HepG2 (cell line): ENCODE results near the gene MYO5A. TPM values are rescaled to one million over a fixed set of nuclear protein-coding genes. Genes with fewer than 3 reads are reported as not detected.

Source experiments
- ELK4 ChIP-seq: sonication (generic); formaldehyde crosslinking; IDR thresholded peaks from 2 replicates; pipeline ENCODE4 v1.9.0; 2021; ENCODE audit warnings: missing genetic modification reagents, borderline replicate concordance
- FOXP4 ChIP-seq: sonication (generic); formaldehyde crosslinking; IDR thresholded peaks from 2 replicates; pipeline ENCODE4 v1.4.0; 2020; ENCODE audit warnings: missing genetic modification reagents
- GATAD1 ChIP-seq: IDR thresholded peaks from 2 replicates; pipeline ENCODE4 v1.6.1; 2016; ENCODE audit warnings: missing genetic modification reagents, missing compliant biosample characterization
- HDAC6 ChIP-seq: fragments of 200-600 bp; sonication (generic); IDR thresholded peaks from 2 replicates; pipeline ENCODE4 v1.7.0; 2017; ENCODE audit warnings: mild to moderate bottlenecking, antibody characterized with exemption, low read length, low read depth
- HNRNPLL ChIP-seq: fragments of 200-400 bp; formaldehyde crosslinking; IDR thresholded peaks from 2 replicates; pipeline ENCODE4 v1.6.1; 2017; ENCODE audit warnings: mild to moderate bottlenecking, low read depth, low read length; ENCODE audit not compliant: poor library complexity, severe bottlenecking
- ISL2 ChIP-seq: sonication (generic); formaldehyde crosslinking; IDR thresholded peaks from 2 replicates; pipeline ENCODE4 v1.5.0; 2020; ENCODE audit warnings: missing genetic modification reagents
- MIER3 ChIP-seq: IDR thresholded peaks from 2 replicates; pipeline ENCODE4 v1.6.1; 2016; ENCODE audit warnings: missing compliant biosample characterization, borderline replicate concordance
- NR3C1 ChIP-seq: sonication (generic); formaldehyde crosslinking; IDR thresholded peaks from 2 replicates; pipeline ENCODE4 v1.4.0; 2020; ENCODE audit warnings: missing genetic modification reagents
- POLR2G ChIP-seq: fragments of 200-400 bp; formaldehyde crosslinking; IDR thresholded peaks from 2 replicates; pipeline ENCODE4 v1.6.1; 2018; ENCODE audit warnings: mild to moderate bottlenecking, low read depth, low read length, moderate library complexity
- ZBTB4 ChIP-seq: sonication (generic); formaldehyde crosslinking; IDR thresholded peaks from 2 replicates; pipeline ENCODE4 v1.4.0; 2020; ENCODE audit warnings: missing genetic modification reagents, mild to moderate bottlenecking, borderline replicate concordance
- ZFP37 ChIP-seq: sonication (generic); formaldehyde crosslinking; IDR thresholded peaks from 2 replicates; pipeline ENCODE4 v1.4.0; 2020; ENCODE audit warnings: missing genetic modification reagents, borderline replicate concordance
- ZNF274 ChIP-seq: sonication (generic); formaldehyde crosslinking; IDR thresholded peaks from 2 replicates; pipeline ENCODE4 v1.5.1; 2020; ENCODE audit warnings: mild to moderate bottlenecking, missing genetic modification reagents
- ZNF557 ChIP-seq: sonication (generic); formaldehyde crosslinking; IDR thresholded peaks from 2 replicates; pipeline ENCODE4 v1.4.0; 2020; ENCODE audit warnings: missing genetic modification reagents
- ZSCAN20 ChIP-seq: sonication (generic); formaldehyde crosslinking; IDR thresholded peaks from 2 replicates; pipeline ENCODE4 v1.4.0; 2020; ENCODE audit warnings: missing genetic modification reagents, mild to moderate bottlenecking, borderline replicate concordance
- ZZZ3 ChIP-seq: sonication (generic); formaldehyde crosslinking; IDR thresholded peaks from 2 replicates; pipeline ENCODE4 v1.4.0; 2020; ENCODE audit warnings: missing genetic modification reagents, mild to moderate bottlenecking, borderline replicate concordance
- polyA plus RNA-seq, 8 experiments: library from polyadenylated mRNA; depleted of rRNA in 3 of 8; stranded (reverse) in 7 of 8; unstranded in 1 of 8; fragments of >200 nt; fragmentation: Illumina TruSeq in 4 of 8; extraction: Trizol in 4 of 8; gene quantifications; 2 replicates each; pipeline versions ENCODE4 v1.2.1 to v1.2.3, GENCODE V29; 2011 to 2016; ENCODE audit warnings: low read depth in 4 of 8, missing spikeins in 1 of 8, mixed read lengths in 1 of 8; ENCODE audit not compliant: insufficient read depth in 1 of 8
- total RNA-seq, 5 experiments: library from RNA; depleted of rRNA; stranded (reverse); fragments of >200 nt; fragmentation: Illumina TruSeq; extraction: Trizol; gene quantifications; 2 replicates each; pipeline ENCODE4 v1.2.3, GENCODE V29; 2016; ENCODE audit warnings: low read depth in 1 of 5

Gene MYO5A
- total and polyA plus RNA-seq, 2 of the 13 experiments (the other 11 are each of a cell fraction or from before 2014, with no cell fraction given), result 2.8 to 4.8 TPM

GRCh38 chr15:52527911-52528563, 643 bp downstream of the MYO5A start (continued):
- TF ChIP-seq FOXP4 (CRISPR knock-in tag) (no peak), ZSCAN20 (CRISPR knock-in tag) (no peak), ZNF274 (peak; percentile 49; the same call in 1 of the 2 replicates), MIER3 (CRISPR knock-in tag) (no peak), NR3C1 (CRISPR knock-in tag) (no peak), GATAD1 (no peak), HDAC6 (no peak), ZFP37 (CRISPR knock-in tag) (no peak), POLR2G (no peak), ZNF557 (no peak), ZZZ3 (CRISPR knock-in tag) (no peak), ISL2 (CRISPR knock-in tag) (no peak), ZBTB4 (CRISPR knock-in tag) (no peak), ELK4 (no peak), HNRNPLL (peak; percentile 50)
